GM19452 (cell line): ENCODE data around the gene CDKL4.
"Not testable (repeated sequence)": the region's sequence is repeated elsewhere in the genome, so short reads cannot be mapped to it uniquely, and the experiment has no call there.

ENCODE experiments used
- ATAC-seq: cut with Tn5 transposase; IDR thresholded peaks from one replicate; pipeline ENCODE4 v1.9.1; 2021; ENCODE audit not compliant: unreplicated experiment

CDKL4 gene

DNA sequence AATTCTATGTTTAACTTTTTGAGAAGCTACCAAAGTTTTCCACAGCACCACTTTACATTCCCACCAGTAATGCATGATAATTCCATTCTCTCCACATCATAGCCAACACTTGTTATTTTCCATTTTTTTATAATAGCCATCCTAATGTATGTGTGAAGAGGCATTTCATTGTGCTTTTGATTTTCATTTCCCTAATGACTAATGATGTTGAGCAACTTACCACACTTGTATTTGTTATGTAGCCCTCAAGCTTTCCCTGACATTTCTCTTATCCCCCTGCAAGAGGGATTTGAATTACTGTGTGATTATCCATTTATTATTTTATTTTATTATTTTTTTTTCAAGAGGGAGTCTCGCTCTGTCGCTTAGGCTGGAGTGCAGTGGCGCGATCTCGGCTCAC, 99.4 kb downstream of the CDKL4 start:
- no peak for ATAC-seq

DNA sequence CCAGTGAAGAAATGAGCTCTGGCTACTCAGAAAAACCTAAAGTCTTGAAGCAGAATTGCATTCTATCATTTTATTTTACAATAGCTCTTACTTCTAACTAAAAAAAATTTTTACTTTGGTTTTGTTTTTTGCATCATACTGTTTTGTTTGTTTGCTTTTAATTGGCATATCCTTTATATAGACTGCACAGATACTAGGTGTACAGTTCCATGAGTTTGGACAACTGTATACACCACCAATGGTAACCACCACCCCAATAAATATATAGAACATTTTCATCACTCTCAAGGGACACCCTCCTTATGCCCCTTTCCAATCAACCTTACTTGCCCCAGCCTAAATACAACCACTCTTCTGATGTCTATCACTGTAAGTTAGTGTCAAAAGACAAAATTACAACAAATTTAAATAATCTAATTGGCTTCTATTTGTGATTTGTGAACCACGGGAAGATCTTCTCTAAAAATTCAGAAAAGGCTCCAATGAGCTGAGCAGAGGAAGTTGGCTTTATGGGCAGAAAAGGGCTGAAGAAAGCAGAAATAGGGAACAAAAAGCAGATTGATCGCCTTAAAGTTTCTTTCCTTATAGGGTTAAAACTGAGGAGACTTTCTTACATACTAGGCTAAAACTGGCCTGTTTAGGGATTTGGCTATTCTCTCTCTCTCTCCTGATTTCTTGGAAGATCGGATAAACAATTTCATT, 100.7 kb downstream of the CDKL4 start:
- no peak for ATAC-seq

GRCh38 chr2:39141334-39142271, 102.2 kb downstream of the CDKL4 start:
- ATAC-seq: no peak

DNA sequence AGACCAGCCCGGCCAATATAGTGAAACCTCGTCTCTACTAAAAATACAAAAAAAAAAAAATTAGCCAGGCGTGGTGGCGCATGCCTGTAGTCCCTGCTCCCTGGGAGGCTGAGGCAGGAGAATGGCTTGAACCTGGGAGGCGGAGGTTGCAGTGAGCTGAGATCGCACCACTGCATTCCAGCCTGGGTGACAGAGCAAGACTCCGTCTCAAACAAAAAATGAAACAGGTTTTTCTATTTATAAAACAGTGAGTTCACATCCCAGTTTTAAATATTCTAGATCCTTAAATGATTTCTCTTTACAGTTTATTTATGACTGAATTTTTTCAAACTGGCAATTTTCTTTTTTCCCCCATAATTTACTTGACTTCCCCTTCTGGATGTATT, 102.8 kb downstream of the CDKL4 start:
- ATAC-seq: not testable (repeated sequence)

GRCh38 chr2:39140322-39140847, 103.4 kb downstream of the CDKL4 start:
- no peak for ATAC-seq

GRCh38 chr2:39139511-39140237, 104.1 kb downstream of the CDKL4 start:
- ATAC-seq: no peak

DNA sequence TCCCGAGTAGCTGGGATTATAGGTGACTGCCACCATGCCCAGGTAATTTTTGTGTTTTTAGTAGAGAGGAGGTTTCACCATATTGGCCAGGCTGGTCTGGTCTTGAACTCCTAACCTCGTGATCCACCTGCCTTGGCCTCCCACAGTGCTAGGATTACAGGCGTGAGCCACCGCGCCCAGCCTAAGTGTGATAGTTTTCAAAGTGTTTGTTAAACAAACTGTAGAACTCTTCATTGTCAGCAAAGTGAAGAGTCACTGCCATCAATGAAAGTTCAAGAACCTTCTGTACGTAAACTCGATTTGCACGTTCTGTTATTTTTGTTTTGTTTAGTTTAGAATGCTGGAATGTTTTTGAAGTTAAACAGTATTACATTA, 104.9 kb downstream of the CDKL4 start:
- no peak for ATAC-seq

DNA sequence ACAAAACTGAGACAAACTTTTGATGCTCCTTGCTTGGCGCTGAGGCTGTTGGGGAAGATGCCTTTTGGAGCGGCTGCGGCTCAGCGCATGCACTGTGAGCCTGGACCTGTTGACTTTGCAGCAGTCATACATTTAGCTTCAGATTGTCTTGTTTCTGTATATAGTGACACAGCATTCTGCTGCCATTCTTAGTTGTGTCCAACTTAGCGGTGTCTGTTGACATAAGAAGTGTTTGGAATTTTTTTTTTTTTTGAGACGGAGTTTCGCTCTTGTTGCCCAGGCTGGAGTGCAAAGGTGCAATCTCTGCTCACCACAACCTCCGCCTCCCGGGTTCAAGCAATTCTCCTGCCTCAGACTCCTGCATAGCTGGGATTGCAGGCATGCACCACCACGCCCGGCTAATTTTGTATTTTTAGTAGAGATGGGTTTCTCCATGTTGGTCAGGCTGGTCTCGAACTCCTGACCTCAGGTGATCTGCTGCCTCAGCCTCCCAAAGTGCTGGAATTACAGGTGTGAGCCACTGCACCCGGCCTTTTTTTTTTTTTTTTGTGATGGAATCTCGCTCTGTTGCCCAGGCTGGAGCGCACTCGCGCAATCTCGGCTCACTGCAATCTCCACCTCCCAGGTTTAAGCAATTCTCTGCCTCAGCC, 105.5 kb downstream of the CDKL4 start:
- not testable (repeated sequence) for ATAC-seq

DNA sequence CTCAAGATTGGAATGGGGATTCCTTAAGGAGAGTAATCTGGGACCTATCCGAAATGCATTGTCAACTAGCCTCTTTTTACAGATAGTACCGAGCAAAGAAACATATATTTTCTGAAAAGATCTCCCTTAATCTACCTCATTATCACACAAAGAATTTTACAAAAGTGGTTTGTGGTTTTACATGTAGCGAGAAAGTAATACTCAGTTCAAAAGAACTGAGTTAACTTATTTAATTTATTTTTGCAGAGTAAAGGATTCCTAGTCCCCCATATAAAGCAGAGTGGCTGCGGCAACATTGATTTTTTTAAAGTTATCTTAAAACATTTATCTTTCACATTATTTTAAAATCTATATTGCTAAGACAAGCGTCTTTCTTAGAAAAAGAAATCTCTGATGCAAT, 107.0 kb downstream of the CDKL4 start:
- no peak for ATAC-seq

DNA sequence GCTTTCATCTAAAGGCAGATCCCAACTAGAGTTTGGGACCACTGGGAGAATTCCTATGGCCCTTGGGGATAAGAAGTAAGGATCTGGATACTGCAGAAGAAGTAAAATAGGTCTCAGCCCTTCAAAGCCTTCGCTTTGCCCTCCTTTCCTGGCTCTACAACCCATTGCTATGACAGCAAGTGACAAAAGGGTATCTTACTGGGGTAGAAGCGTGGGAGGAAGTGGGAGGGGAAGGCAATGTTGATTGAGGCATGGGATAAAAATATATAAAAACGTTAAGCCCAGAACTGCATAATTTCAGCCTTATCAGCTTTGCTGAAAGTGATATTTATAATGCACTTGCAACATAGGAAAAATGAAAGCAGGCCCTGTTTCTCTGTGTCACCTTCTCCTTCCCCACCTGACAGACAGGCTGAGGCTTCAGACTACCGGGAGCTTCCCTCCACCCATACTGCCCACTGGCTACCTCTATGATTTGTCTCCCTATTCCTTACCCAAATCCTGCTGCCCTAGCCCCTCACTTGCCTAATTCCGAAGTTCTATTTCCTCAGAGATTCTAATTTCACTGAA, 108.0 kb downstream of the CDKL4 start:
- no peak for ATAC-seq

- ATAC-seq: no peak
Measured at GRCh38 chr2:39133215-39133851, 110.4 kb downstream of the CDKL4 start.

GRCh38 chr2:39128919-39129391, 114.8 kb downstream of the CDKL4 start:
- ATAC-seq: peak; percentile 58

- peak; percentile 49 for ATAC-seq
Measured at GRCh38 chr2:39127973-39128372, 115.8 kb downstream of the CDKL4 start.
